Measurements from ENCODE around the gene CBX1. TPM values are rescaled to one million over a fixed set of nuclear protein-coding genes. Genes with fewer than 3 reads are reported as not detected.

CBX1 gene
- total and polyA plus RNA-seq, 2 of the 4 experiments (the other 2 are of a cell fraction), result 35.0 to 54.9 TPM

- Histone ChIP-seq H3K27ac (ENCODE audit: insufficient read depth, low read length) (peak overlapping the region; percentile 98), H3K9me1 (ENCODE audit: insufficient read depth, low read length) (peaks cover 19% of the 10 kb centered on the region), H3K4me3 (ENCODE audit: insufficient read depth, low read depth, low read length) (peak overlapping the region; percentile 79), H3K4me2 (ENCODE audit: low read depth, low read length) (peak overlapping the region; percentile 91), H2BK5ac (ENCODE audit: low read depth, low read length, poor library complexity, severe bottlenecking) (peak overlapping the region; percentile 97), H4K5ac (ENCODE audit: low read depth, low read length) (peak overlapping the region; percentile 99), H3K4ac (ENCODE audit: low read depth, low read length) (peak overlapping the region; percentile 98), H3K4me1 (ENCODE audit: control insufficient read depth, insufficient read depth, low read length) (peaks cover 18% of the 10 kb centered on the region), H3K36me3 (ENCODE audit: control insufficient read depth, insufficient read depth, low read length) (peaks cover 14% of the 10 kb centered on the region; the same call in 1 of the 2 replicates), H2AK9ac (replicated peaks; ENCODE audit: low read depth, low read length, poor library complexity) (peak overlapping the region; percentile 98), H3K27me3 (ENCODE audit: control insufficient read depth, insufficient read depth, low read length) (no peaks in the 10 kb centered on the region), H4K91ac (ENCODE audit: insufficient read depth, low read depth, low read length) (peak overlapping the region; percentile 99), H4K8ac (ENCODE audit: low read depth in 2 of 2, low read length in 2 of 2) (peak overlapping the region; percentile 94 to 100), H3K9me3 (ENCODE audit: control insufficient read depth, insufficient read depth, low read length) (no peaks in the 10 kb centered on the region), H2AFZ (replicated peaks; ENCODE audit: low read length, poor library complexity) (peak overlapping the region; percentile 98), H3K23ac (ENCODE audit: low read depth, low read length) (peak overlapping the region; percentile 94), H3K14ac (replicated peaks; ENCODE audit: low read depth, low read length) (peak overlapping the region; percentile 97), H2AK5ac (ENCODE audit: low read depth, low read length) (peak overlapping the region; percentile 100), H2BK120ac (ENCODE audit: low read depth, low read length) (peak overlapping the region; percentile 87), H4K20me1 (ENCODE audit: insufficient read depth, low read length) (peaks cover 20% of the 10 kb centered on the region), H2BK20ac (ENCODE audit: low read depth, low read length) (0 out of 2 replicates have a peak overlapping the region, but pooled peaks have one; percentile 2), H3K18ac (ENCODE audit: low read depth, low read length) (peak overlapping the region; percentile 92), H2BK15ac (ENCODE audit: low read depth, low read length) (peak overlapping the region; percentile 87; the same call in 2 of the 3 replicates), H3K56ac (ENCODE audit: extremely low read depth, insufficient read depth, low read length) (peak overlapping the region; percentile 68), H3K79me1 (ENCODE audit: low read depth in 1 of 2, low read length in 2 of 2) (peaks cover 11 to 59% of the 10 kb centered on the region in 2 experiments), H3K9ac (ENCODE audit: low read depth, low read length) (peak overlapping the region; percentile 90)
- DNase-seq (no peak), ATAC-seq (ENCODE audit: low read depth) (no peak)
- TF ChIP-seq MAFK (IDR thresholded peaks at IDR 0.05; ENCODE audit: low read depth, low read length), result no peak
- TF ChIP-seq FOS (IDR thresholded peaks at IDR 0.05; ENCODE audit: low read depth, low read length), result no peak
- TF ChIP-seq CEBPB (IDR thresholded peaks at IDR 0.05; ENCODE audit: low read depth, low read length), result no peak
- TF ChIP-seq CHD1 (IDR thresholded peaks at IDR 0.05; ENCODE audit: low read depth, low read length), result 0 out of 2 replicates have a peak, but pooled peaks have one; percentile 64
- TF ChIP-seq RFX5 (IDR thresholded peaks at IDR 0.05; ENCODE audit: low read depth, low read length), result no peak
- intact Hi-C loops (cut with micrococcal nuclease), result loop anchor here (5.0 kb wide), 1 partner anchor 445 kb away; no protein-coding TSS in a partner anchor
- POLR2A ChIA-PET (ENCODE audit: unreplicated experiment), result no interaction called here
- CTCF ChIA-PET, result interaction anchor here (0.8 to 1.8 kb wide), 2 partner anchors 21 to 23 kb away, joined by 3 to 11 read pairs; no protein-coding TSS in a partner anchor
- dilution Hi-C loops (cut with HindIII; ENCODE audit: low sequenced_read_pairs, unreplicated experiment), result no loop called here
- in situ Hi-C loops (cut with MboI; ENCODE audit: low sequenced_read_pairs), result no loop called here
- BruUV-seq (replicated peaks), result no TSS peak
- 0% methylated on average over 7 of the region's 26 CpGs; no CpG with 5 or more reads in 1 of the 2 experiments for WGBS, 2 experiments (ENCODE audit: extremely low coverage in 2 of 2, insufficient read length in 1 of 2)
Measured at GRCh38 chr17:48047113-48047740, 54.1 kb downstream of the CBX1 start.
